K562 (cell line): ENCODE results near the gene PTPRM. TPM values are rescaled to one million over a fixed set of nuclear protein-coding genes. Genes with fewer than 3 reads are reported as not detected.

Source experiments
- ATAC-seq: fragments of 200-7000 bp; cut with Tn5 transposase; 3 replicates; pipeline ENCODE4 v1.9.1; 2020; ENCODE audit warnings: moderate library complexity
- BruUV-seq: library from RNA; stranded (reverse); fragments of 400-500 nt; replicated peaks from 2 replicates; lab custom pipeline; 2021; lab: Mats Ljungman, UMichigan
- CTCF ChIA-PET: fragments of 300-600 bp; formaldehyde crosslinking; extraction: SDS; loops from one replicate; lab custom pipeline; 2021; ENCODE audit warnings: low intra/inter-chr PET ratio; lab: Yijun Ruan, JAX
- POLR2A ChIA-PET: fragments of 300-600, 350-650 bp; sonication (Branson Sonifier 250); formaldehyde crosslinking; extraction: SDS; loops from one replicate; lab custom pipeline; 2021; ENCODE audit warnings: antibody characterized with exemption, inconsistent platforms; lab: Yijun Ruan, JAX
- DNase-seq, 4 experiments: peaks; one replicate each; pipeline versions ENCODE4 v3.0.0 to v3.0.0-alpha.2; 2011 to 2018; ENCODE audit warnings: low spot score in 3 of 4, mixed read lengths in 3 of 4; ENCODE audit errors: extremely low read depth in 1 of 4
- FAIRE-seq: peaks from 2 replicates; lab custom pipeline; 2011; peaks lifted over from hg19 to GRCh38; lab: Jason Lieb, UNC
- H2AFZ ChIP-seq: 2 replicates; pipeline ENCODE4 v1.6.0; 2011; ENCODE audit warnings: low read depth, low read length, control low read depth, inconsistent platforms
- H3K27ac ChIP-seq: fragments of 200-600 bp; 3 replicates; pipeline ENCODE4 v1.8.0; 2011; ENCODE audit warnings: low read depth, mild to moderate bottlenecking, control low read depth, inconsistent platforms, low read length, moderate library complexity, mixed read lengths; ENCODE audit errors: extremely low read depth
- H3K27me3 ChIP-seq, 2 experiments: fragments of 300-600 bp in 1 of 2; 2 replicates in 1 of 2; 3 replicates in 1 of 2; pipeline versions ENCODE4 v1.6.0 to v1.8.0; 2011; ENCODE audit warnings: inconsistent platforms in 2 of 2, low read length in 2 of 2, mild to moderate bottlenecking in 1 of 2, mixed read lengths in 1 of 2, moderate library complexity in 1 of 2; ENCODE audit not compliant: control insufficient read depth in 2 of 2, insufficient read depth in 2 of 2
- H3K36me3 ChIP-seq: fragments of 300-600 bp; 3 replicates; pipeline ENCODE4 v1.8.0; 2011; ENCODE audit warnings: mild to moderate bottlenecking, low read length, inconsistent platforms; ENCODE audit not compliant: control insufficient read depth, insufficient read depth
- H3K4me1 ChIP-seq, 2 experiments: fragments of 200-600 bp in 1 of 2; replicated peaks in 1 of 2; 2 replicates in 1 of 2; 3 replicates in 1 of 2; pipeline versions ENCODE4 v1.5.1 to v1.8.0; 2011; ENCODE audit warnings: inconsistent platforms in 2 of 2, low read length in 2 of 2, mild to moderate bottlenecking in 1 of 2, mixed read lengths in 1 of 2, moderate library complexity in 1 of 2; ENCODE audit not compliant: control insufficient read depth in 2 of 2, insufficient read depth in 2 of 2
- H3K4me2 ChIP-seq: 2 replicates; pipeline ENCODE4 v1.6.1; 2011; ENCODE audit warnings: low read length, control low read depth, inconsistent platforms, mixed read lengths; ENCODE audit not compliant: insufficient read depth
- H3K4me3 ChIP-seq: fragments of 200-600 bp; sonication (generic), shearing (Covaris generic); 2 replicates; pipeline ENCODE4 v1.5.1; 2016; ENCODE audit warnings: control low read depth, inconsistent platforms
- H3K79me2 ChIP-seq: fragments of 200-600 bp; 3 replicates; pipeline ENCODE4 v1.8.0; 2011; ENCODE audit warnings: low read length, inconsistent platforms; ENCODE audit not compliant: control insufficient read depth, insufficient read depth
- H3K9ac ChIP-seq, 2 experiments: 2 replicates each; pipeline versions ENCODE4 v1.6.0 to v1.6.1; 2011; ENCODE audit warnings: low read depth in 2 of 2, low read length in 2 of 2, control low read depth in 1 of 2, inconsistent platforms in 1 of 2, mild to moderate bottlenecking in 1 of 2, mixed read lengths in 1 of 2; ENCODE audit not compliant: insufficient read depth in 1 of 2
- H3K9me1 ChIP-seq: one replicate; pipeline ENCODE4 v1.6.0; 2011; ENCODE audit warnings: inconsistent platforms, mild to moderate bottlenecking, low read length, moderate library complexity; ENCODE audit not compliant: control insufficient read depth, insufficient read depth
- H3K9me3 ChIP-seq: replicated peaks from 2 replicates; pipeline ENCODE4 v1.5.1; 2011; ENCODE audit warnings: low read depth, low read length, inconsistent platforms; ENCODE audit not compliant: control insufficient read depth, insufficient read depth
- H4K20me1 ChIP-seq: replicated peaks from 2 replicates; pipeline ENCODE4 v1.6.1; 2011; ENCODE audit warnings: low read length, inconsistent platforms, mixed read lengths; ENCODE audit not compliant: control insufficient read depth, insufficient read depth
- BHLHE40 ChIP-seq: IDR thresholded peaks from 2 replicates; pipeline ENCODE4 v1.6.1; 2011; ENCODE audit warnings: low read length, improper control_type of control experiment
- HMGXB4 ChIP-seq: sonication (generic); formaldehyde crosslinking; IDR thresholded peaks from 2 replicates; pipeline ENCODE4 v1.8.1; 2023; ENCODE audit warnings: mild to moderate bottlenecking, missing genetic modification reagents
- JUNB ChIP-seq: fragments of 450-650 bp; formaldehyde crosslinking; conservative IDR thresholded peaks from 2 replicates; pipeline ENCODE4 v1.4.0; 2020; ENCODE audit warnings: mild to moderate bottlenecking
- LARP7 ChIP-seq: fragments of 450-650 bp; IDR thresholded peaks from 2 replicates; pipeline ENCODE4 v1.6.1; 2016
- PTRF ChIP-seq: fragments of 450-650 bp; IDR thresholded peaks from 2 replicates; pipeline ENCODE4 v1.6.1; 2016; ENCODE audit warnings: mild to moderate bottlenecking, missing genetic modification characterization, missing compliant biosample characterization
- TOE1 ChIP-seq, 2 experiments: fragments of 450-650 bp in 1 of 2; sonication (generic) in 1 of 2; formaldehyde crosslinking in 1 of 2; IDR thresholded peaks; 2 replicates each; pipeline versions ENCODE4 v1.7.1 to v1.8.0; 2016 to 2022; ENCODE audit warnings: borderline replicate concordance in 2 of 2, mild to moderate bottlenecking in 2 of 2, antibody characterized with exemption in 1 of 2, inconsistent platforms in 1 of 2, low read depth in 1 of 2, missing genetic modification reagents in 1 of 2, moderate library complexity in 1 of 2
- WGBS: fragments of 100-300 bp; shearing (Covaris generic); methylation state at CpG from one replicate; pipeline ENCODE4 v1.1.6; 2016; ENCODE audit warnings: low coverage, mixed read lengths; ENCODE audit not compliant: insufficient coverage; ENCODE audit errors: missing lambda C conversion rate; 5-methylcytosine and 5-hydroxymethylcytosine counted together
- in situ Hi-C: fragments of 300-500 bp; cut with MboI; formaldehyde crosslinking; loops from 4 replicates; pipeline ENCODE4 v1.15.0; 2018; ENCODE audit warnings: inconsistent platforms, mixed read lengths
- intact Hi-C: fragments of 100-400 bp; cut with micrococcal nuclease; formaldehyde crosslinking; loops from 2 replicates; pipeline ENCODE4 v1.14.2; 2022
- polyA plus RNA-seq, 8 experiments: library from polyadenylated mRNA; depleted of rRNA in 4 of 8; stranded (reverse) in 5 of 8; unstranded in 3 of 8; fragments of >200 nt; fragmentation: Nextera tagmentation in 2 of 8; fragmentation: Illumina TruSeq in 1 of 8; extraction: Ambion mirVana in 2 of 8; extraction: Trizol in 1 of 8; gene quantifications; 2 replicates each; pipeline versions ENCODE4 v1.2.1 to v1.2.3, GENCODE V29; 2011 to 2014; ENCODE audit warnings: inconsistent platforms in 1 of 8, missing spikeins in 1 of 8
- total RNA-seq, 7 experiments: library from RNA; depleted of rRNA in 6 of 7; stranded (reverse); fragments of >200 nt in 6 of 7; fragmentation: Illumina TruSeq in 2 of 7; extraction: Trizol in 2 of 7; gene quantifications; 2 replicates each; pipeline versions ENCODE4 v1.2.1 to v1.2.3, GENCODE V29; 2011 to 2021; ENCODE audit warnings: low replicate concordance in 1 of 7

The PTPRM gene
- total and polyA plus RNA-seq, 9 of the 15 experiments (the other 6 are each of a cell fraction or from before 2014, with no cell fraction given): 0.03 to 0.16 (median 0.08) TPM; not detected in 3

GRCh38 chr18:8366070-8366469 lies 799.0 kb downstream of the PTPRM start:
- intact Hi-C loops: no loop called here
- H3K4me3 ChIP-seq: no peak overlapping the region
- TF ChIP-seq LARP7: no peak
- TF ChIP-seq BHLHE40: no peak
- TF ChIP-seq HMGXB4: no peak
- TF ChIP-seq TOE1 (IDR thresholded peaks at IDR 0.05; ENCODE audit: borderline replicate concordance): no peak
- no peak for TF ChIP-seq TOE1 (CRISPR knock-in tag; IDR thresholded peaks at IDR 0.05; ENCODE audit: borderline replicate concordance, low read depth)
- no peak for TF ChIP-seq JUNB (CRISPR knock-in tag)
- no peak for TF ChIP-seq PTRF (tag)
- TF ChIP-seq, all 486 proteins: peak for 0
- Histone ChIP-seq H4K20me1 (no peaks in the 10 kb centered on the region), H3K27ac (no peak overlapping the region), H3K79me2 (no peaks in the 10 kb centered on the region), H3K27me3 (peaks cover 6 to 44% of the 10 kb centered on the region in 2 experiments), H3K36me3 (no peaks in the 10 kb centered on the region), H3K9me3 (no peaks in the 10 kb centered on the region), H2AFZ (no peak overlapping the region), H3K4me1 (peaks cover 0 to 10% of the 10 kb centered on the region in 2 experiments; a peak in 2 of 5 replicates), H3K9ac (no peak overlapping the region), H3K9me1 (no peaks in the 10 kb centered on the region), H3K4me2 (no peak overlapping the region)
- POLR2A ChIA-PET: no interaction called here
- ATAC-seq (no peak), DNase-seq (no peak), FAIRE-seq (no peak)
- WGBS: 0% methylated on average over 5 of the region's 5 CpGs
- in situ Hi-C loops: no loop called here
- CTCF ChIA-PET: no interaction called here
- BruUV-seq: no TSS peak
